ENCODE measurements around the gene ERO1A.

GRCh38 chr14:52695481-52696091, at the start of gene ERO1A:
- no peak for TF ChIP-seq CTCF (IDR thresholded peaks at IDR 0.05; ENCODE audit: low read depth, low read length, missing input control)
- TF ChIP-seq NR2F2 (IDR thresholded peaks at IDR 0.05), result no peak
- no peak for TF ChIP-seq RXRA (IDR thresholded peaks at IDR 0.05)
- peak in 1 of 2 donors; percentile 15 for TF ChIP-seq RAD21 (IDR thresholded peaks at IDR 0.05)
- no peak for TF ChIP-seq YY1 (IDR thresholded peaks at IDR 0.05)
- no peak for TF ChIP-seq EGR1 (IDR thresholded peaks at IDR 0.05; ENCODE audit: low read depth in 2 of 2)
- TF ChIP-seq MAX (IDR thresholded peaks at IDR 0.05), result no peak

All from liver (tissue), 3 donors.